GM18858 (cell line): ENCODE data around the gene STX4.

Experiments
- ATAC-seq: cut with Tn5 transposase; IDR thresholded peaks from one replicate; pipeline ENCODE4 v1.9.1; 2021; ENCODE audit not compliant: unreplicated experiment

Gene STX4, protein sequence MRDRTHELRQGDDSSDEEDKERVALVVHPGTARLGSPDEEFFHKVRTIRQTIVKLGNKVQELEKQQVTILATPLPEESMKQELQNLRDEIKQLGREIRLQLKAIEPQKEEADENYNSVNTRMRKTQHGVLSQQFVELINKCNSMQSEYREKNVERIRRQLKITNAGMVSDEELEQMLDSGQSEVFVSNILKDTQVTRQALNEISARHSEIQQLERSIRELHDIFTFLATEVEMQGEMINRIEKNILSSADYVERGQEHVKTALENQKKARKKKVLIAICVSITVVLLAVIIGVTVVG

DNA sequence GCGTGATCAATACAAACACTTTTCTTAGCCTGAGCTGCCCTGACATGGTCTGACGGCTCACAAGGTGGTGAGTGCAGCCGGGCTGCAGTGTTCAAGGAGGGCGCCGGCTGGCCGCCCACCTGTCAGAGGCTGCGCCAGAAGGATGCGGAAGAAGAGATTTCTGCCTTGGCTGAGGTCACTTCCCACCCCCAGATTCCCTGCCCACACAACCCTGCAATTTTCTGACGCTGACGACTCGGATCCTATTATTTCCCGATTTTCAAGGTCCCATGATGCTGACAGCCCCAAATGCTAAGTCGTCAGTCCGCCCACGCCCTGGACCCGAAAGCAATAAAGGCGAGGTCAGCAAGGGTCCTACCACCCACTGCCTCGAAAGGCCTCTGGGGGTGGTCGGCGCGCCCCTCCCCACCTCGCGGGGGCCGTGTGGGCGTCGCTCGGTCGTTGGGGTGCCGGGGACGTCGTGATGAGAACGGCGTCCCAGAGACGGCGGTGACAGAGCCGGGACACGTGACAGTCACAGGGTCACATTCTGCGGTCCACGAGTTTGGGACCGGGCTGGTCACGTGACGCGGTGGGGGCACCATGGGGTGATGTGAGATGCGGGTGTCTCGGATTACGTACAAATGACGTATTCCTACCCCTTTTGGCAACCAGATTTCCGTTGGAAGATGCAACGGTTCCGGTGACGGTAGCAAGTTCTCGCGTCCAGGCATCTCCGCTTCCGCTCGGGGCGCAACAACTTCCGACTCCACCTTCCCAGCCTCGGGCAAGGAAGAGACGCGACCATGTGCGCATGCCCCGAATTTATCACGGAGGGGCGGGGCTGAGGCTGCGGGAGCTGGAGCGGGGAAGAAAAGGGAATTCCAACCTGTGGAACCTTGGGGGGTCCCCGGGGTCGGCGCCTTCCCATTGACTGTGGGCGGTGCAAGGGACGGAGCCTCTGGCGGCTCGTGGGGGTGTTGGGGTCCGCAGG is at the start of gene STX4:
TSS of gene STX4 (plus strand) at position 823 of the 973 bp plus-strand sequence. CDS start 248 bp downstream, outside the sequence.
- ATAC-seq, result peak; percentile 48

DNA sequence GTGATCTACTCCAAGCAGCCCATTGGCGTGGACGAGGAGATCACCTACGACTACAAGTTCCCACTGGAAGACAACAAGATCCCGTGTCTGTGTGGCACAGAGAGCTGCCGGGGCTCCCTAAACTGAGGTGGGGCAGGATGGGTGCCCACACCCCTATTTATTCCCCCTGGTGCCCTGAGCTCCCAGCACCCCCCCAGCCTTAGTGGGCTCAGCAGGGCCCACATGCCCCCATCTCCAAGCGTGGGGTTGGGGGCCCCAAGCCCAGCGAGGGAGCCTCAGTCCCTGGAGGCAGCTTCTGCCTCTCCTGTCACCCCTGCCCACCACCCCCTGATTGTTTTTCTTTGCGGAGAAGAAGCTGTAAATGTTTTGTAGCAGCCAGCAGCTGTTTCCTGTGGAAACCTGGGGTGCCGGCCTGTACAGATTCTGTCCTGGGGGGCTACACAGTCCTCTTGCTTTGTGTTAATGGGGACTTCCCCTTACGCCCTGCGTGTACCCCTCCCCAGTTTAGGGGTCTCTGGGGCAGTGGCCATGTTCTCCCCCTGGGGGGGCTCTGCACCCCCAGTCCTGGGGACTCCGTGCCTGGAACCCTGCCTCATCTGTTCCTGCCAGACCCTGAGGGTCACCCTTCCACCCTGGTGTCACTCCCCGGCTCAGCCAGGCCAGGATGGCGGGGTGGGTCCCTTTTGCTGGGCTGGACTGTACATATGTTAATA is 49.3 kb upstream of the STX4 start:
- ATAC-seq, result no peak

DNA sequence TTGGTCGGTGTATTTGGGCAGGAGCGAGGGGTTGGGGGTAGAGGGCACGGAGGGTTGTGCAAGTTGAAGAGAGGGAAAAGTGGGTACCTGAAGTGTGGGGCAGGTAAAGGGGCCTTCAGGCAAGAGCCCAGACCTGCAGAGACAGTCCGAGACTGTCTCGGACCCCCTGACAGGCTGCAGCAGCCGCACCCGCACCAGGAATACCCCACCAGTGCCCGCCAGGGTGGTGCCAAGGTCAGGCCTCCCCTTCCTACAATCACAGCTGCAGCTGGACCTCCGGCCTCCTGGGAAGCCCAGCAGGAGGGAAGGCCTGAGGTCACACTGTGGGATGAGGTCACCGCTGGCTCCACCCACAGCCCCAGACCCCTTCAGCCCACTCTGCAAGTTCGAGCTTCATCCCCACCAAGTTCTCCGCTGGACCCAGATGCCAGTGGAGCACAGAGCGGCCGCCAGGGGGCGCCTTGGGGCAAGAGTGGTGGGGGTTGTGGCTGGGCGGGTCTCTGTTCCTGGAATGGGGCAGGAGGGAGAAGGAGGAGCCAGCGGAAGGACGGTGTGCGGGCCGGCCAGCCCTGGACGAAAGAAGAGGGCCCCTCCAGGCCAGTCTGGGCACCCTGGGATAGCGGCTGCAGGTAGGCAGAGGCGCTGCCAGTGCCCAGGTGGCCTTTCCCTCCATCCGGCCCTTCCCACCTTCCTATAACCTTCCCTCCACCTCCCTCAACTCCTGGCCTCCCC is 48.5 kb upstream of the STX4 start, which contains the start of gene HSD3B7:
TSS of gene HSD3B7 (plus strand) at position 539 of the 732 bp plus-strand sequence. CDS start 452 bp downstream, outside the sequence.
- ATAC-seq, result no peak

DNA sequence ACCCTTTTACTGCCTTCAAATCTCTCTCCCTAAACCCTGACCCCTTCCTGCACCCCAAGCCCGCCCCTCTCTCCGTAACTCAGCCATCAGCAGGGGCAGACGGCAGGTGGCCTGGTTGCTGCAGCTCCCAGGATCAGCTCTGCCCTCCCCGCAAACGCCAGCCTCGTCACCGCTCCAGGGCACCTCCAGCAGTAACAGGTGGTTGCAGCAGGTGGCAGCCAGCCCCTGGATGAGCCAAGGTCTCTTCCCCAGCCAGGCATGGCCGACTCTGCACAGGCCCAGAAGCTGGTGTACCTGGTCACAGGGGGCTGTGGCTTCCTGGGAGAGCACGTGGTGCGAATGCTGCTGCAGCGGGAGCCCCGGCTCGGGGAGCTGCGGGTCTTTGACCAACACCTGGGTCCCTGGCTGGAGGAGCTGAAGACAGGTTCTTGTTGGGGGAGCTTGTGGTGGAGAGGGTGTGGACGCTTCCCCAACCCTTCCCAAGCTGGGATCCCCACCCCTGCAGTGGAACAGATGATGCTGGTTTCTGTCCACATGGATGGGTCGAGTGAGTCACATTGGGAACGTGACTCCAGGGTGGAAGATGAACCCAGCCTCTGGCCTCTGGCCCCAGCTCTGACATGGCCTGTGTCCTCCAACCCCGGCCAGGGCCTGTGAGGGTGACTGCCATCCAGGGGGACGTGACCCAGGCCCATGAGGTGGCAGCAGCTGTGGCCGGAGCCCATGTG is 47.8 kb upstream of the STX4 start:
- ATAC-seq, result no peak

DNA sequence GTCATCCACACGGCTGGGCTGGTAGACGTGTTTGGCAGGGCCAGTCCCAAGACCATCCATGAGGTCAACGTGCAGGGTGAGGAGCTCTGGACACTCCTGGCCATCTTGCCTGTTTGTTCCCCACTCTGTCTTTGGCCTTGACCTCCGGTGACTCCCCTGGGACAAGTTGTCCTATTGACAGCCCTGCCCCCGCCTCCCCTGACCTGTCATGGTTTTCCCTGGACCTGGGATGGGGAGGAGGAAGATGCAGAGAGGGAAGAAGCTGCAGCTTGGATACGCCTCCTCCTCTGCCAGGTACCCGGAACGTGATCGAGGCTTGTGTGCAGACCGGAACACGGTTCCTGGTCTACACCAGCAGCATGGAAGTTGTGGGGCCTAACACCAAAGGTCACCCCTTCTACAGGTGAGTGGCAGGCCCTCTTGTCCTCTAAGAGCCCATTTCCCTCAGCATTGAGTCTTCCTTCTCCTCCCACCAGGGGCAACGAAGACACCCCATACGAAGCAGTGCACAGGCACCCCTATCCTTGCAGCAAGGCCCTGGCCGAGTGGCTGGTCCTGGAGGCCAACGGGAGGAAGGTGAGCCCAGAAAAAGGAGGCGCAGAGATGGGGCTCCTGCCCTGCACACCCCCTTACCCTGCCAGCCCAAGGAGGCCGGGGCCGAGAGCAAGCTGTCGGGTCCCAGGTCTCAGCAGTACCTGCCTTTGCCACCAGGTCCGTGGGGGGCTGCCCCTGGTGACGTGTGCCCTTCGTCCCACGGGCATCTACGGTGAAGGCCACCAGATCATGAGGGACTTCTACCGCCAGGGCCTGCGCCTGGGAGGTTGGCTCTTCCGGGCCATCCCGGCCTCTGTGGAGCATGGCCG is 47.0 kb upstream of the STX4 start:
- no peak for ATAC-seq

DNA sequence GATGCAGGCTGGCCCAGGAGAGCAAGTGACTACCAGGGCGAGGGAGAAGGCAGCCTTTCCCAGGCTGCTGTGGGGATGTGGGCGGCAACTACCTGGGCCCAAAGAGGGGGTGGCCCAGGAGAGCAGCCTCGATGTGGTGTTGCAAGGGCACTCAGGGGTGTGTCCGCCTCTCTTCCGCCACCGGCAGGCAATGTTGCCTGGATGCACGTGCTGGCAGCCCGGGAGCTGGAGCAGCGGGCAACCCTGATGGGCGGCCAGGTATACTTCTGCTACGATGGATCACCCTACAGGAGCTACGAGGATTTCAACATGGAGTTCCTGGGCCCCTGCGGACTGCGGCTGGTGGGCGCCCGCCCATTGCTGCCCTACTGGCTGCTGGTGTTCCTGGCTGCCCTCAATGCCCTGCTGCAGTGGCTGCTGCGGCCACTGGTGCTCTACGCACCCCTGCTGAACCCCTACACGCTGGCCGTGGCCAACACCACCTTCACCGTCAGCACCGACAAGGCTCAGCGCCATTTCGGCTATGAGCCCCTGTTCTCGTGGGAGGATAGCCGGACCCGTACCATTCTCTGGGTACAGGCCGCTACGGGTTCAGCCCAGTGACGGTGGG is 45.7 kb upstream of the STX4 start:
- ATAC-seq, result no peak

DNA sequence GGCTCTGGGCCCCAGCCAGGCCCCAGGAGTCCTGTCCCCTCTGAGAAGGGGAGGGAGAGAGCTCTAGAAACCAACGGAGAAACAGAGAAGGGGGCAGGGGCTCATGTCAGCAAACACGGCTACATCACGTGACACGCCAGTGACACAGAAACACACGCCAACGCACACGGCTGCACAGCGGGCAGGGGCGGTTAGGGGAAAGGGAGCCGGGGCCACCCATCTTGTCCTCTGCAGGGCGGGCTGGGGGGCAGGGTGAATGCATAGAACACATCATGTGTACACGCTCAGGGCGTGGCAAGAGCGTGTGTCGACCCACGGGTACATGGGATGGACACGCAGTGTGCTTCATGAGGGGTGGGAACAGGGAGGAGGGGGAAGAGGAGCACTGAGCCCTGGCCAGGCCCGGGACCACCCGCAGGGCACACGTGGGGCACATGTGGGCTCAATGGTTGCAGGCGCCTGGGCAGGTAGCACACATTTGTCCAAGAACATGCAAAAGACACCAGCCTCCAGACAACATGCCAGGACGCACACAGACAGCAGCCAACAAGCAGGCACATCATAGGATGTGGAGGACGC is 43.8 kb upstream of the STX4 start:
- no peak for ATAC-seq

DNA sequence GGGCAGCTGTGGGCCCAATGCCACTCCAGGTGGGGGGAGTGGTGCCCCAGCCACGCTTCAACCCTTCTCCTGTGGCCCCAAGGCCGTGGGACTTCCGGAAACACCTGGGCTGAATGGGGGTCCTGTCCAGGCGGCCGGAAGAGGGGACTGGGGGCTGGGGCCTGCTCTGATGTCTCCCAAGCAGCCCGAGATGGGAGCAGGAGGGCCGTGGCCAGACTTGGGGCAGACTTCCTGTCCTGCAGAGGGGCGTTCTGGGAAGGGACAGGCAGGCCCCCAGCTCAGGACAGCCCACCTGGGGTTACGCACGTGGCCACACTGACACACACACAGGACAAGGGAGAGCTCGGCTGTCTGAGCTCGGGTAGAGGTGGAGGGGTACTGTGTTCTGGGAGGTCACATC is 43.3 kb upstream of the STX4 start:
- ATAC-seq, result no peak

DNA sequence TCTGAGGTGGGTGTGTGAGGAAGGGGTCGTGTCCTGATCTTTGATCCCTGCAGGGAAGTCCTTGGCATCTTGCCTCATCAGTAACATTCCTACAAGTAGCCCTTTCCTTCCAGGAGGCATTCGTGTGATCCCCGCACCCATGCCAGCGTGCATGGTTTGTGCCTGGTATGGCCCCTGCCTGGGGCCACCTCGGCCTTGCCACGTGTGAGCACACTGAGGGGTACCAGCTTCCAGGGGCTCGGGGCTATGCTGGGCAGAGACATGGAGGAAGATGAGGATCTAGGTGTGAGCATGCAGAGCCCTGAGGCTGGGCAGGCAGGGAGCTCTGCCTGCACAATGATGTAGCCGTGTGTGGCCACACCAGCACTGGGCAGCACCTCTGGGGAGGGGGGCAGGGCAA is 42.3 kb upstream of the STX4 start:
- ATAC-seq, result no peak

DNA sequence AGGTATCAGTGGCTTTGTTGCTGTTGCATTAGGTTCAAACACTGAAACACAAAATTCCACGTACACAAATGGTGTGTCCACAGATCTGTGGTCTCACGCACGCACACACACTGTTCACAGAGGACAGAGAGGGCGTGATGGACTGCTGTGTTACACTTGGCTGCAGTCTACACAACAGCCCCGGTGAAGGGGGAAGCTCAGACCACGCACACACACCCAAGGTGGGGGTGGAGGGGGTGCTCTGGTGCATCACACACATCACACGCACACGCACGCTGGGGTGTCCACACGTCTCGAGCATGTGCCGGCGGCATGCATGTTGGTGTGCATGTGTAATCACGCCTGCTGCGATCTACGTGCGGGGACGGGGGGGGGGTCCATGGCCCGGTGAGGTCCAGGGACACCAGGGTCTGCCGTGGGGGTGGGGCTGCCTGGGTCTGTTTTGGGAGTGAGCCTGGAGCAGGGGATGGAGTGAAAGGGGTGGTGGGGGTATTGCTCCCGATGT is 41.0 kb upstream of the STX4 start:
- no peak for ATAC-seq

DNA sequence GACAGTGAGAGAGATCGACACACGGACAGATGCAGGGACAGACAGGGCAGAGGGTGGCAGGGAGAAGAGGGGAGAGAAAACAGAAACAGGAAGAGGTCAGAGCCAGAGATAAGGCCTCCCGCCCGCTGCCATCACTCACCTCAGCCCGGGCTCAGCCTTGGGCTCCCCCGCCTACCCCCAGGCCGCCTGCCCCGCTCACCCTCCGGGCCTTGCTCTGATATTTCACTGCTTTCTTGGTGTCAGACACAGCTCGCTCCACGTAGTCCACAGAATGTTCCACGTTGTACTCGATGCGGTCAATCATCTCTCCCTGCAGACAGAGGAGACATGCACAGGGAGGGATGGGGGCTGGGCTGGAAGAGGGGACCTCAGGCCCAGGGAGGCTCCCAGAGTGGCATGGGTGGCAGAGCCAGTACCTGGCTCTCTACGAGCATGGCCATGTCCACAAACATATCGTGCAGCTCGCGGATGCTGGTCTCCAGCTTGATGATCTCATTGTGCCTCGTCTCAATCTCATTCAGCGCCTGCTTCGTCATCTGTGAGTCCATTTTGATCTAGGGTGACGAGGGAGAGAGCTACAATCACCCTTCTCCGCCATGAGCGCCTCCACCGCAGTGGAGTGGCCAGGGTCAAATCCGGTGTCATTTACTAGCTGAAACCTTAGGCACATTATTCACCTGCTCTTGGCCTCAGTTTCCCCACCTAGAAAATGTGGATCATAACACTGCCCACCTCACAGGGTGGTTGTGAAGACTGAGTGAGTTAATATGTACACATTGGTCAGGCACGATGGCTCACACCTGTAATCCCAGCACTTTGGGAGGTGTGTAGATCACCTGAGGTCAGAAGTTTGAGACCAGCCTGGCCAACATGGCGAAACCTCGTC is 40.2 kb upstream of the STX4 start:
- no peak for ATAC-seq

DNA sequence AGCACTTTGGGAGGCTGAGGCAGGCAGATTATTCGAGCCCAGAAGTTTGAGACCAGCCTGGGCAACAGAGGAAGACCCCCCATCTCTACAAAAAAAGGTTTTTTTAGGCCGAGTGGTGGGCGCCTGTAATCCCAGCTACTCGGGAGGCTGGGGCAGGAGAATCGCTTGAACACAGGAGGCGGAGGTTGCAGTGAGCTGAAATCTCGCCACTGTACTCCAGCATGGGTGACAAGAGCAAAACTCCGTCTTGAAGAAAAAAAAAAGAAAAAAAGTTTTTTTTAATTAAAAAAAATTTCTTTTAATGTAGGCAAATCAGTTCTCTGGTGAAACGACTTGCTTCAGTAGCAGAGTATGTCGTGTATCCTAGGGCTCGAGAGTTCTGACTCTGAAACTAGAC is 37.4 kb upstream of the STX4 start:
- ATAC-seq, result no peak

DNA sequence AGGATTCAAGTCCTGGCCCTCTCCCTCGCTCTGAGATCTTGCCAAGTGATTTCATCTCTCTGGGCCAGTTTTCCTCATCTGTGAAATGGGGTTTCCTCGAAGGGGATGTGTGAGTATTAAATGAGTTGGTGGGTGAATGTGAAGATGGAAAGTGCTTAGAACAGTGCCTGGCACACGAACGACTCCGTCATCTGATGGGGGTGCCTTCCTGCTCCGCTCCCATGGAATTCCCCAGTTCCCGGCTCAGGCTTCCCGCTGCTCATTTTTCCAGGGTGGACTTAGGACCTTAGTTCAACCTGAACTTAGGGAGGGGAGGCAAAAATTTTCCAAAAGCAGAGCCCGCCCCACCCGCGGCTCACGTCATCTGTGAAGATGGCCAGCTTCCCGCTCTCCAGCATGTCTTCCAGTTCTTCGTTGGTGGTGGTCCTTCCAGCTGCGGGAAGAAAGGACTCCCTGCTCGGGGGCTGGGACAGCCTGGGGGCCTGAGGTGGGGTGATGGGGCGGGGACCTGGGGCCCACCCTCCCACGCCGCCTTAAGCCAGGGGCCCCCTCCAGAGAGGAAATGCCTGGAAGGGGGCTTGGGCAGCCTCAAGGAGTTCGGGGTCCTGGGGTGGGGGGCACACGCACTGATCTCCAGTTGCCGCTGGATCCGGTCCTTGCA is 36.9 kb upstream of the STX4 start:
- ATAC-seq, result no peak

DNA sequence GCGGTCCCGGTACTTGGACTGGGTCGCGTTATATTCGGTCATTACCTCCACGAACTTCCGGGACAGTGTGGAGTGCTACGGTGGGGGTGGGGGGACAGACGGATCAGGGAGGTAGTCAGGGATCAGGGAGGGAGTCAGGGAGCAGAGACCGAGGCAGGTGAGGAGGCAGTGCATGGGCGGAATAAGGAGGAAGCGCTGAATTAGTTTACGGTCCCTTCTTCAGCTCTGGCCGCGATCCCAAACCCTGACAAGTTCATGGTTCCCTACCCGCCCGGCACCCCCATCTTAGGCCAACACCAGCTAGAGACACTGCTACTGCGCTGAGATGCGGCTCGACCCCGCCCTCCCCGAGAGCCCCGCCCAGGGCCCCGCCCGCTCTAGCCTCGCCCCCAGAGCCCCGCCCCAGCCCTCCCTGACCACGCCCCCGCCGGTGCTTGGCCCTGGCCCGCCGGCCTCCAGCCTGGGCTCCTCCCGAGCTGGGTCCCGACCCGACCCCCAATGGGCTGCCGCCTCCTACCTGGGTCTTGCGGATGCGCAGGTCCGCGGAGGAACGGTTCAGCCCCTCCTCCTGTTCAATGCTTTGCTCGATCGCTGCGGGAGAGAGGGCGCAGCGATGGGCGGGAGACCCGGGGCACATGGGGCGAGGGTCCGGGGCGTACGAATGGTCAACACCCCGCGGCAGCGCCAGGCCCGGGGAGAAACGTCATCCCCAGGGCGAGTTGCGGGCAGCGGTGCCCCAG is 36.2 kb upstream of the STX4 start:
- no peak for ATAC-seq

DNA sequence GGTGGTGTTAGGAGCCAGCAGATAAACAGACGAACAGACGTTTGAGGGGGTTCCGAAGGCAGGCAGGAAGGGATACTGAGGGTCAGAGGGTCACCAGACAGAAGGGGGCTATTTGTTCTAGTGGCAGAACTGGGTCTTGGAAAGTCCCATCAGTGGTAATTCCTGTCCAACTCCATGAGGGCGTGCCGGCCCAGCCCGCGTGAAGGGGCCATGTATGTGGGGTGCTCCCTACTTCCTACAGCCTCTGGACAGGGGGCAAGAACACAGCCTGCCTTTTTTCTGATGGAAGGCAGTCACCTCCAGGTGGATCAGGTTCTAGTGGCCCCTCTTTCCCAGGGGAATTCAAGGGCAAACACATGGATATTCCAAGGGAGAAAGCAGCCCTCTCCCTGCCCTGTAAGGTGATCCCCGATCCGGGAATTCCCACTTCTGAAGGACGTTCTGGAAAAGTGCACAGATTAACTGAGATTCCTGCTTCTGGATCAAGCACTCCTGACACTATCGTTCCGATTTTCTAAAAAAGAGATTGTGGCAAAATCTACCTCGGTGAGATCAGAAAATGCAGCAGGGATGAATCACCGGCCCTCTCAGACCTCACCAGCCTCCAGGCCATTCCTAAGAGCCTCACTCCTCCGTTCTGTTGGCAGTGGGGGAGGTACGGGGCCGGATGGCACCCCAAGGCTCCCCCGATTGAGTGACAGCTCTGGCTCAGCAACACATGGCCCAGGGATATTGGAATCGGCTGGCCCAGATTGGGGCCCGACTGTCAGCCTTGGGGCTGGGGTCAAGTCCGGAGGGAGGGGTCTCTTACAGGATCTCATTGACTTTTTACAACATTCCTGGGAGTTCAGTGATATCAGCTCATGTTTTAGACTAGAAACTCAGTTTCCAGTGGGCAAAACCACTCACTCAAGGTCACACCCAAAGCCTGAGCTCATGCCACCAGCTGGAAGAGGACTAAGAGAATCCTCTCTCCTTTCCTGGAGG is 35.3 kb upstream of the STX4 start:
- no peak for ATAC-seq
